Suppressor macrophage treated with lipopolysaccharide for 1 hour (primary cell): ENCODE results near the gene MCTP2.

Experiments used
- DNase-seq, 3 donors: peaks; one replicate each; pipeline ENCODE4 v3.0.0-alpha.2; 2020 to 2022

MCTP2 gene

DNA sequence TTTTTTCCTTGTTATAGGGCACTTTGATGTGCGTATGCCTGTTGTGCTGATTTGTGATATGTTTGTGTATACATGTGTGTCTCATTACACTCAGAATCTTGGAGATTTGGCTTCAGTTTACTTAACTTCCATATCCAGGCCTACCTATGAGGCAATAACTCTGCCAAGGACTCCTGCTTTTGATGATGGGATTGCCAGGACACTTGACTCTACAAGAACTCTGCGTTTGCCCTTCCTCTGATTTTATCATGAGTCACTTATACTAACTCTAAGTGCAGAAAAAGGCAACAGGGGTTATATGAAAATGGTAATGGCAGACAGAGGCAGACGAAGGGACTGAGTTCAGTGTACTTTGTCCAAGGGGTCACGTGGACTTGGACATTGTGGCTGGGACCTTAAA, 33.6 kb downstream of the MCTP2 start:
- DNase-seq = no peak

DNA sequence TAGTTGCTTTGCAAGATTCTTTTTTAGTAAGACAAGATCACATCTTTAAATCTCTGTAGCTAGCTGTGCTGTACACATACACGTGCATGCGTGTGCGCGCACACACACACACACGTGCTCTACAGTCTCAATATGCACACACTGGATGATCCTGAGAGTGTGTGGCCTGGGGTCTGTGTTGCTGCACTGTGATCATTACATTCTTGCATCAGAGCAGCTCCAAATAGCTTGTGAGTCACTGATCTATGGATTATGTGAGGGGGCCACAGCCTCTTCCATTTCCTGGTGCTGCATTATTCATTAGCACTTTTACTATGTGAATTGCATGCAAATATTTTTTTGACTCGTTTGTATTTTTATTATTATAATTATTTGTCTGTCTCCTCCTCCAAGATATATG, 34.6 kb downstream of the MCTP2 start:
- DNase-seq = no peak

DNA sequence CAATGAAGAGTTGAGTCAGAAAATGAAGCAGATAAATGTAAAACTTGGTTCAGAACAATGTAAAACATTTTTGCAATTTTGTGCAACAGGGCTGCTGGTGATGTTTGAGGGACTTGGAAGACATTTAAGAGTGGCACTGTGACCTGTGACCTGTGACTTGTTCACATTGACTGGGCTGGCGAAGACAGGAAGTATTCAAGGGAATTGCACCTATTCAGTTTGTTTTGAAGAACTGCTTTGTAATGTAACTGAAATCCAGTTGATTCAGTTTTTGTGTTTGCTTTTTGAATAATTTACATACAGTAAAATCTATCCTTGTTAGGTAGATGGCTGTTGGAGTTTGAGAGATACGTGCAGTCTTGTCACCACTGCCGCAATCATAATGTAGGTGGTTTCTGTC, 35.4 kb downstream of the MCTP2 start:
- no peak for DNase-seq

DNA sequence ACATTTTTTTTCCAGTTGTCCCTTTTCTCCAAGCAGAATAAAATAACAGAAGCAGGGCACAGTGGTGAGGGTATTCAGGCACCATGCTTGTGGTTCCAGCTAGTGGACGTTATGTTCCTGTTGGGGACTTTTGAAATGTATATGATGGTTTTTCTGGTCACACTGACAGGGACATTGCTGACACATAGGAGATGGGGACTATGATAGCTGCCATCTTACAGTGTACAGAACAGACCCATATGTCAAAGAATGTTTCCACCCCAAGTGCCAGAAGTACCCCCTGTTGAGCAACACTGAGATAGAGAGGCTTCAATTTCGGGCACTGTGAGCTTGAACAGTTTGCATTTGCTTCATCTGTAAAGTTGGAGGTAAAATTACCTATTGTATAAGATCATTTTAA, 38.6 kb downstream of the MCTP2 start:
- no peak for DNase-seq

DNA sequence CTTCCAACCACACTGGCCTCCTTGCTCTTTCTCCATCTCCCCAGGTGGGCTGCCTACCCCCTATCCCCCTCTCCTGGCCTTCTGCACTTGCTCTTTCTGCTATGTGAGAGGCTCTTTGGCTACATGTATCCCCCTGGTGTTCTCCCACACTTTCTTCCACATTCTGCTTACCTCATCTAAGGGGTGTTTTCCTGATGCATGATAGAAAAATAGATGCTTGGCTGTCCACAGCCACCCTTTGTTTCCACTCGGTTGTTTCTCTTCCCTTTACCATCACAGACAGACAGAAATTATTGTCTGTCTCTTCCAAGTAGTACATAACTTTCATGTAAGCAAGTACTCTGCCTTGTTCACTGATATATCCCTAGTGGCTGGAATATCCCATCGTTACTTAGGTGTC, 39.2 kb downstream of the MCTP2 start:
- no peak for DNase-seq

DNA sequence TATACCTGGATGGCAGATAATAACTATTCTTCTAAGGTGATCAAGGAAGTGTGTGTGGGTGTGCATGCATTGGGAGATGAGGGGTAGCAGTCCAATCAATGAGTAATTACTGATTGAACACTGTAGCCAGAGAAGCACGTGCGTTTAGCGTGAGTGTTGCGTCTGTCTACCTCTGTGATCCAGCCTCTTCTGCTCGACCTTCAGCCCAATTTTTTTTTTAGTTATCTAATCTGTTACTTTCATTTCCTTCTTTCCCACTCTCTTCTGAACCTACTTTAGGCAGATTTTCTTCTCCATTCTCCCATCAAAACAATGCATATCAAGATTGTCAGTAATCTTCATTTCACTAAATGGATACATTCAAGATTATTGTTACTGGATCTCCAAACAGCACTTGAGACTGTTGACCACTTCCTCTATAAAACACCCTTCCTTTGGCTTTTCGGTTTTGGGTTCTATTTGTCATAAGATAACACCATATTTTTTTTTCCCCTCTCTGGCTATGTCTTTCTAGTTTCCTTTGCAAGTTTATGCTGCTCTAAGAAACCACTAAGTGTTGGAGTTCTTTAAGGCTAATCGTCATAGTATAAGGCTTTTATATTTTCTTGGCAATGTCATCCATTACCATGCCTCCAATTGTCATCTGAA, 41.0 kb downstream of the MCTP2 start:
- peak in 1 of 3 donors; percentile 22 for DNase-seq

DNA sequence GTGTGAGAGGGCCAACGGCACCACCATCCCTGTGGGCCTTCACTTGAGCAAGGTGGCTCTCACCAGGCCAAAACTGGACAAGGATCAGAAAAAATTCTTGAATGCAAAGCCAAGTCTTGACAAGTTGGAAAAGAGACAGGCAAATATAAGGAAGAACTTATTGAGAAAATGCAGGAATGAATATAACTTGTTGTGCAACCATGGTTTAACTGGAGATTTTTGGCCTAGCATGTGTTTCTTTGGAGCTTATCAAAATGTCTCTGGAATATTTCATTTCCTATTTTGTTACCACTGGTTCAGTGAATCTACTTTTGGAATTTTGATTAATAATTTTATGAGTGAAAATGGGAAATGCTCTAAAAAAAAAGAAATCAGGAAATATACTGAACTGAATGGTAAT, 42.5 kb downstream of the MCTP2 start:
- DNase-seq = no peak

DNA sequence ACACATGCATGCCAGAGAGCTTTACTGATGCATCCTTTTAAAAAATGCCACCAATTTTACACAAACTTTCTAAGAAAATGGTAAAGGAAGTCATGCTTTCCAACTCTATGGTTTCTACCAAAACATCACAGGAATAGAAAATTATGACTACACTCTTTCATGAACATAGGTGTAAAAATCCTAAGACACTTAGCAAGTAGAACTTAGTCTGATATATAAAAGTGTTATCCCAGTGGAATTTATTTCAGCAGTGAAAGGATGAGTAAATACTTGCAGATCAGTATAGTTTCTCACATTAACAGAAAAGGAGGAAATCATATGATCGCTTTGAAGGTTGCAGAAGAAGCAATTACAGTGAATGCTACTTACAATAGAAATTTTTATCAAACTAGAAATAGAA, 43.4 kb downstream of the MCTP2 start:
- DNase-seq = no peak

DNA sequence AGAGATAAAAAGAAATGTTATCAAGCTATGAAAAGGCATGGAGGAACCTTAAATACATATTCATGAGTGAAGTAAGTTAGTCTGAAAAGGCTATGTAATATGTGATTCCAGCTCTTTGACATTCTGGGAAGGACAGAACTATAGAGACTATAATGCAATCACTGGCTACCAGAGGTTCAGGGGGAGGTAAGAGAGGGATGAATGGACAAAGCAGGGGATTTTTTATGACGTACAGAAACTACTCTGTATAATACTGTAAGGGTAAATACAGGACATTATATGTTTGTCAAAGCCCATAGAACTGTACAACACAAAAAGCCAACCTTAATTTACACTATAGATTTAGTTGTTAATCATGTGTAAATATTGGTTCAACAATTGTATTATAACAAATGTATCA, 46.1 kb downstream of the MCTP2 start:
- no peak for DNase-seq

DNA sequence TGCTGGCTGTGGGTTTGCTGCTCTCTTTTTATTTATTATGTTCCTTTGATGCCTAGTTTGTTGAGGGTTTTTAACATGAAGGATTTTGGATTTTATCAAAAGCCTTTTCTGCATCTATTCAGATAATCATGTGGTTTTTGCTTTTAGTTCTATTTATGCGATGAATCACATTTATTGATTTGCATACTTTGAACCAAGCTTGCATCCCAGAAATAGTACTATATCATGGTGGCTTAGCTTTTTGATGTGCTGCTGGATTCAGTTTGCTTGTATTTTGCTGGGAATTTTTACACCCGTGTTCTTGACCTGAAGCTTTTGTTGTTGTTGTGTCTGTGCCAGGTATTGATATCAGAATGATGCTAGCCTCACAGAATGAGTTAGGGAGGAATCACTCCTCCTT, 48.4 kb downstream of the MCTP2 start:
- DNase-seq = no peak

DNA sequence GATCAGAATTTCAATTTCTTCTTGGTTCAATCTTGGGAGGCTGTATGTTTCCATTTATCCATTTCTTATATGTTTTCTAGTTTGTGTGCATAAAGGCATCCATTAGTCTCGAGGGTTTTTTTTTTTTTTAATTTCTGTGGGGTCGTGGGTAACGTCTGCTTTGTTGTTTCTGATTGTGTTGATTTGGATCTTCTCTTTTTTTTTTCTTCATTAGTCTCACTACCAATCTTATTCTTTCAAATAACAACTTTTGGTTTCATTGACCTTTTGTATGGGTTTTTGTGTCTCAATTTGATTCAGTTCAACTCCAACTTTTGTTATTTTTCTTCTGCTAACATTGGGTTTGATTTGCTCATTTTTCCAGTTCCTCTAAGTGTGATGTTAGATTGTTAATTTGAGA, 48.9 kb downstream of the MCTP2 start:
- no peak for DNase-seq

DNA sequence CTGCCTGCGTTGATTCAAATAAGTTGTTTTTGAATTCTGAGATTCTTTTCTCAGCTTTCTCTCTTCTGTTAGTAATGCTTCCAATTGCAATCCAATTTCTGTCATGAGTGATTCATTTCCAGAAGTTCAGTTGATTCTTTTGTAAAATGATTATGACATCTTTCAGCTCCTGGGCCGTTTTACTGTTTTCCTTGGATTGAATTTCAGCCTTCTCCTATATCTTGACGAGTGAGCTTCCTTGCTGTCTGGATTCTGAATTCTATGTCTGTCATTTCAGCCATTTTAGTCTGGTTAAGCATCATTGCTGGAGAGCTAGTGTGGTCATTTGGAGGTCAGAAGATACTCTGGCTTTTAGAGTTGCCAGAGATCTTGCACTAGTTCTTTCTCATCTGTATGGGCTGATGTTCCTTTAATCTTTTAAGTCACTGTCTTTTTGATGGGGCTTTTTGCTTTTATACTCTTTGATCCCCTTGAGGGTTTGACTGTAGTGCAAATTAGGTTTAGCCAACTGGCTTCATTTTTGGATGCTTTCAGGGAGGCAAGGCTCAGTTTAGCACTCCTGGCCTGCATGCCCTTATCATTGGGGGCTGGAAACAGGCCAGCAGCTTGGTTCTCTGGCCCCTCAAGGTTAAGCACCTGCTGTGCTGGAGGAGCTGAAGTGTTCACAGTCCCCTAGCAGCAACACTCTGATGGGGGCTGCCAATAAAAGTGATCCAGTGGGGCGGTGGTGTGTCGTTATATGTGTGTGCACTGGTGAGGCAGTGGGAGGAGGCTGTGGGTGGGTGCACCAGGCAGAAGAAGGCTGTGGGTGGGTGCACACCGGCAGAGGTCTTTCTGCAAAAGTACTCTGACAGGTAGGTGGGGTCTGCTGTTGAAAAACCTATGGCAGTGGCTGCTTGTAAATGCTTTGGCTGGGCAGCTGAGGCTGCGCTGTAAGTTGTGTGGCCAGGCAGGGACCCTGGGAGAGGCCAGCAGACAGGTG, 51.2 kb downstream of the MCTP2 start:
- no peak for DNase-seq

DNA sequence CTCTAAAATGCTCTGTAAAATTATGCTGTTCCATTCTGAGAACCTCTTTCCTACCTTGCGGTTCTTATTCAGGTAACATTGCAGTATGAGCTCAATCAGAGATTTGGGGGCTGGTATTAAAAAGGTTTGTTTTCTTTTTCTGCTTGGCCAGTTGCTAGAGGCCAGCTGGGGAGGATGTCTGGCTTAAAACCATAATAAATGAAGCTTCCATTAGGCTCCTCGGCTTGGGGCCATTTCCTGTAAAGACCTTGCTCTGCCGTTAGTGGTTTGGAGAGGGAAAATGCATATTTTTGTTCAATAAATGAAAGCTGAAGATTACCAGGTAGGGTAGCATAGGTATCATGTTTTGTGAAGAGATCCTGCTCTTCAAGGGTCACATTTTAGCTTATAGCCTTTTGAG, 55.2 kb downstream of the MCTP2 start:
- no peak for DNase-seq

DNA sequence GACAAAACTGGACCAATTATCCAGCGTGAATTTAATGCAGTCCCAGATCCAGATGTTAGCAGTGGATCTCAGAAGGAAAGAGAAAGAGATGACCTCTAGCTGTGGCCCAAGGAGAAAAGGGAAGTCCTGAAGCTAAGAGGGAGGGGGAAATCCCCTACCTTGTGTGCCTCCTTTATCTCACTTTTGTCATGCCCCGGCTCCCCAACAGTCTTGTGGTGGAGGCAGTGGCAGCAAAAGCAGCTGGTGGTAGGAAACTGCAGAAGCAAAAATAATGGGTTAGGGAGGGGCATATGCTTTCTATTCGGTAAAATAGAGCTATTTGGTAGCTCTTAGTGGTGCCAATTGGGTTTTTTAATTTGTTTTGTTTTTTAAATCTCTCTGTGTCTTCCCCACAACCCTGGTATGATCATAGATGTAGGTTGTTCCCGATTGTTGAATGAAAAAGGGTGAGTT, 56.5 kb downstream of the MCTP2 start:
- DNase-seq = peak; percentile 75 to 81 (median 78)

DNA sequence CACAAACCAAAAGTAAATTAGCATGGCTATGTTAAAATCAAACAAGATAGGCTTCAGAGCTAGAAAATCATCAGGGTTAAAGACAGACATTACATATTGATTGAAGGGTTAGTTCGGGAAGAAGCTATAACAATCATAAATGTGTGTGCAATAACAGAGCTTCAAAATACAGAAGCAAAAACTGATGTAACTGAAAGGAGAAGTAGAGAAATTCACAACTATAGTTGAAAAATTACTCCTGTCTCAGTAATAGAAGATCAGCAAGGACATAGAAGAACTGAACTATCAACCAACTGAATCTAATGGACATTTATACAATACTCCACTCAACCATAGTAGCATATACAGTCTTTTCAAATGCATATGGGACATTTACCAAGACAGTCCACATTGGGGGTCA, 59.4 kb downstream of the MCTP2 start:
- peak in 2 of 3 donors; percentile 49 to 53 for DNase-seq

DNA sequence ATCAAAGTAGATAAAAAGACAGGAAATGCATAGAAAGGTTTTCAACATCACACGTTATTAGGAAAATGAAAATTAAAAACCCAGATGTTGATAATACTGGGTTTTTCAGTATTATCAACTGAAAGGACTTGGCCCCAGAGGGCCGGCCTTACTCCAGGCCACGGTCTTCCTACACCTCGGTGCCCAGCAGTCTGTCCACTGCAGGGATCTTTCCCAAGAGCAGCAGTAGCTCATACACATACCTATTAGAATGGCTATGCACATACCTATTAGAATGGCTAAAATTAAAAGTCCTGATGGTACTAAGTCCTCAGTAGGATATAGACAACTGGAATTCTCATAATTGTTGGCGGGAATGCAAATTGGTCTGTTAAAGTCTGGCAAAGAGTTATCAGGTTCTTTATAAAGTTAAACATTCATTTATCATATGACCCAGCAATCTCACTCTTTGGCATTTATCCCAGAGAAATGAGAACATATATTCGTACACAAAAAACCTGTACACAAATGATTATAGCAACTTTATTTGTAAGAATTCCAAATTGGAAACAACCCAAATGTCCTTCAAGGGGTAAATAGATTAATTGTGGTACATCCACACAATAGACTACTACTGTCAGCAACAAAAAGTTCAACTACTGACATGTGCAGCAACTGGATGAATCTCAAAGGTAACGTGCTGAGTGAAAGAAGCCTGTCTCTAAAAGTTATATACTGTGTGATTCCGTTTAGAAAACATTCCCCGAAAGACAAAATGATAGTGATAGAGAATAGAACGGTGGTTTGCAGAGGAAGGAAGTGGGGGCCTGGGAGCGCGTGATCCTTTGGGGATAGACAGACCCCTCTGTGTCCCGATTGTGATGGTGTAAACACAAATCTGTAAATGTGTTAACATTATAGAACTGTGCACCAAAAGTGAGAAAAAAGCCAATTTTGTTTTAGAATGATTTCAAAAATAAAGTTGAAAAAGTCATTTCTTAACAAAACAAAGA, 62.3 kb downstream of the MCTP2 start:
- no peak for DNase-seq

DNA sequence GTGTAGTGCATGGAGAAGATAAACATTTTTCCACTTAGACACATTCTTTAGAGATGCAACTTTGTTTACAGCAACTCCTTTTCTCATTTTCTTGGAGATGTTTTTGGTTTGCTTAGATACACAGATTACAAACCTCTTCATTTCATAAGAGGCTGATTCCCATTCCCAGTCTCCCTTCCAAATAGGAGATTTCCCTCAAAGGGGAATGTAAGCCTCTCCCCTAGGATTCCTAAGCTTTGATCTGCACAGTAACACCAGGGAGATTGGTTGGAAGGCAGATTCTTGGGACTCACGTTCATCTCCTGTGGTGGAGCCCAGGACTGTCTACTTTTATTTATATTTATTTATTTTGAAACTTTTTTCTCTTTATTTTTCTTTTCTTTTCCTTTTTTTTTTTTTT, 63.2 kb downstream of the MCTP2 start:
- DNase-seq = no peak

DNA sequence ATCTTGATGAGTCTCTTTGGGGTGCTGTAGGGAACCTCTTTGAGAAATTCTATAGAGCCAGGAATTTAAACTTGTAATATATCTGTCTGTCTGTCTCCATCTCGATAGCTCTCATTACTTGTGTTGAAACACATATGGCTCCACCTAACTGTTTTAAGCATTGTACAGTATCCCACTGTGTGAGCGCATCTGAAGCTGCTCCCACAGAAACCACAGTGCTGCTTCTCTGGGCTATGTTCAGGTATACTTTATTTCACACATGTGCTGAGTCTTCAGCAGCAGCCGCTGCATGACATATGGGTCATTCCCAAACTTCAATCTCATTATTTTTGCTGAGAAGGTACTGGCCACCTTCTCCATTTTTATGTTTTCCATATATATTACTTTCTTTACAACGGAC, 63.9 kb downstream of the MCTP2 start:
- no peak for DNase-seq

DNA sequence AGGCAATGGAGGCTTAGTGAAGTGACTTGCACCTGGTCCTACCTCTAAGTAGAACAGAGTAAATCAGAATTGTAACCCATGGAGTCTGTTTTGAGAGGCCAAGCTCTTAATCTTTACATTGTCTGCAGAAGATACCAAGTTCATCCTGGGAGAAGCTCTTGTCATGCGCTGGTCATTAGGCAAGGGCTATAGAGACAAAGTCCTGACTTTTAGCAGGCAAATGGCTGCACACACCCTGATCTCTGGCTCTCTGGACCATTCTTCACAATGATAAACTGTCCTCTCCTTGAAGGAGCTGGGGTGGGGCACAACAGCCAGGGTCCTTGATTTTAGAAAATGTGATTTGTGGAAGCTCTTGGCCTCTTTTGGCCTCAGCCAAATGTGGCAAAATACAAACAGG, 65.4 kb downstream of the MCTP2 start:
- no peak for DNase-seq

DNA sequence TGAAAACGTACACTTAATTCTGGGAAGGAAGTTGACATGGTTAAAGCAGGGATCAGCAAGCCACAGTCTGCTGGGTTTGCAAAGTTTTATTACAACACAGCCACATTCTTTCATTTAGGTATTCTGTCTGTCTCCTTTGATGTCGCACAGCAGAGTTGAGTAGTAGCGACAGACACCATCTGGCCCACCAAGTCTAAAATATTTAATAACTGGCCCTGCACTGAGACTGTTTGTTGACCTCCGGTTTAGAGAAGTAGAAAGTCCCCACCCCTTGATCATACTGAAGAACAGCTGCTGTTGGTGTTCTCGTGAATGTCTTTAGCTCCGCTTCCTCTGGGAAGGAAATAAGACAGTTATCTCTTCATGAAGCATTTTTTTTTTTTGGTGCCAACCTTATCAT, 66.2 kb downstream of the MCTP2 start:
- DNase-seq = peak; percentile 55 to 59 (median 58)

DNA sequence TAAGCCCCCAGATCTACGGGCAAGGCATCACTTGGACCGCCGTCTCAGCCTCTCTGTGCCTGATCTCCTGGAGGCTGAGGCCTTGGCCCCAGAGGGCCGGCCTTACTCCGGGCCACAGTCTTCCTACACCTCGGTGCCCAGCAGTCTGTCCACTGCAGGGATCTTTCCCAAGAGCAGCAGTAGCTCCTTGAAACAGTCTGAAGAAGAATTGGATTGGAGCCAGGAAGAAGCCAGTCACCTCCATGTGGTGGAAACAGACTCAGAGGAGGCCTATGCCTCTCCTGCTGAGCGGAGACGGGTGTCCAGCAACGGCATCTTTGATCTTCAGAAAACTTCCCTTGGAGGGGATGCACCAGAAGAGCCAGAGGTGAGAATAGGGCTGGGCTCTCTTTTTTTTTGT, 67.0 kb downstream of the MCTP2 start:
- no peak for DNase-seq

DNA sequence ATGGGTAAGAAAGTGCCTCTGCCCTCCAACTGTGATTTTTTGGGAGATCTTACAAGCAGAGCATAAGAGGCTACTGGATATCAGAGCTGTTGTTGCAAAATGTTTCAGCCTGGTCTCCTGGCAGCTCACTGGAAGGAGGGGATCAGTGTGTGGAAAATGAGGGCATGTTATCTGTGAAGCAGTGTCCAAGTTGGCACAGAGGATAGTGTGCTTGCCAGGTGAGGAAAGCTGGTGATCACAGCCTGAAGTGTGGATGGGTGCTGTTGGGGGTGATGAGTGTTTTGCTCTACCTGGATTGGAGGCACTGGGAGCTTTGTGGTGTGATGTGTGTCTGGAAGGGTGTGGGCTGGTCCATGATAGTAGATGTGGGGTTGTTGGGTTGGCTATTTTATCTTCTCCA, 69.3 kb downstream of the MCTP2 start:
- no peak for DNase-seq

DNA sequence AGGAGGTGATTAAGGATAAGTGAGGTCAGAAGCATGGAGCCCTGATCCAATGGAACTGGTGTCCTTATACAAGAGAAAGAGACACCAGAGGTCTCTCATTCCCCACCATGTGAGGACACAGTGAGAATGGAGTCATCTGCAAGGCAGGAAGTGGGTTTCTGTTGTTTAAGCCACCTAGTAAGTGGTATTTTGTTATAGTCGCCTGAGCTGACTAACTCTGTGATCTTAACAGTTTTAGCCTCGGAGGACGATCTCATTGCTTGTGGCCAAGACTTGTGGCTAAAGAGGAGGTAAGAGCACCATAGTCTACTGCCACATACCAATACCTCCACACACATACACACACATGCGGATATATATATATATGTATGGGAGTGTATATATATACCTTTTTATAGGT, 73.8 kb downstream of the MCTP2 start:
- no peak for DNase-seq
